UCSD-AML1 (cell line): ENCODE results near the gene ARGLU1.

Experiments
- DNase-seq: peaks from one replicate; lab custom pipeline; 2025; ENCODE audit not compliant: unreplicated experiment; lab: John Stamatoyannopoulos, UW

ARGLU1 gene

GRCh38 chr13:106526738-106527444 lies 41.0 kb downstream of the ARGLU1 start:
- no peak for DNase-seq

GRCh38 chr13:106525865-106526264 lies 42.1 kb downstream of the ARGLU1 start:
- no peak for DNase-seq

GRCh38 chr13:106524108-106524507 lies 43.8 kb downstream of the ARGLU1 start:
- DNase-seq, result no peak

DNA sequence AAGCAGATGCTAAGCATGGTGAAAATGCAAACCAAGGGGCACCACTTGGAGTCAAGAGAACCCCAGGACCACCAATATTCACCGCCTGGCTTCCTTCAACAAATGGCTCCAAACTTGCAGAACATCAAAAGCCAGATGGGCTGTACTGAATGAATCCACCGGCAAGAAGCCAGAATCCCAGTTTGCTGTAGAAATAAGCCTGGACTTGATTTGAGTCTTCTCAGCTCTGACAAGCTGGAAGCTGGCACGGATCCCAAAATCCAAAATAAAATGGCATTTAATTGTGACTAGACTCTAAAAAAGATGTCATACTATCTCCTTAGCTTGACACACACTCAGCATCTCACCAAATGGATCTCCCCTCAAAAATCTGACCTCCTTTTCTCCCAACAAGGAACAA lies 44.4 kb downstream of the ARGLU1 start:
- no peak for DNase-seq

- no peak for DNase-seq
Measured at GRCh38 chr13:106522898-106523525, 44.9 kb downstream of the ARGLU1 start.

DNA sequence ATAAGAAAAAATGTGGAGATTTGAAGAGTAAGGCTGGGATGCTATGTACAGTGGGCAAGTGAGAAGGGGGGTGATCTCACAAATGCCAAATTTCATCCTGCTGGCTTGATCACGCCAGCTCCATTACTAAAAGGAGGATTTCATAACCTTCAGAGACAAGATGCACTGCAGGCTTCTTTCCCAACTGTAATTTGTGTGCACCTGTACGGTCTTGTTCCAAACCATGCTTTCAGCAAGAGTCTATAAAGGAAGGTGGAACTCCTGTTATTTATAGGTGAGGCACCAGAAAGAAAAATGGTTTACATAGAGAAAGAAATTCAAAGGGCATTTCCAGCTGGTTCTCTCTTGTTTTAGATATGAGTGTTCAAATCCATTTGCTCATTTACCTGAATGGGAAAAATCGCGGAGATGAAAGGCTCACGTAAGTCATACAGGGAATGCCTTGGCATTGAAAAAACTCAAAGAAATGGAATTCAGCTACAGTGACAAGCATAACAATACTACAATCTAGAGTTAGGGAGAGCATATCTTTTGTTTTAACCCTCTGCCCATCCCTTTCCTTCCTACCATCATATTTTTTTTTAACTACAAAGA lies 45.7 kb downstream of the ARGLU1 start:
- no peak for DNase-seq

- DNase-seq, result no peak
Measured at GRCh38 chr13:106521095-106521799, 46.7 kb downstream of the ARGLU1 start.

DNA sequence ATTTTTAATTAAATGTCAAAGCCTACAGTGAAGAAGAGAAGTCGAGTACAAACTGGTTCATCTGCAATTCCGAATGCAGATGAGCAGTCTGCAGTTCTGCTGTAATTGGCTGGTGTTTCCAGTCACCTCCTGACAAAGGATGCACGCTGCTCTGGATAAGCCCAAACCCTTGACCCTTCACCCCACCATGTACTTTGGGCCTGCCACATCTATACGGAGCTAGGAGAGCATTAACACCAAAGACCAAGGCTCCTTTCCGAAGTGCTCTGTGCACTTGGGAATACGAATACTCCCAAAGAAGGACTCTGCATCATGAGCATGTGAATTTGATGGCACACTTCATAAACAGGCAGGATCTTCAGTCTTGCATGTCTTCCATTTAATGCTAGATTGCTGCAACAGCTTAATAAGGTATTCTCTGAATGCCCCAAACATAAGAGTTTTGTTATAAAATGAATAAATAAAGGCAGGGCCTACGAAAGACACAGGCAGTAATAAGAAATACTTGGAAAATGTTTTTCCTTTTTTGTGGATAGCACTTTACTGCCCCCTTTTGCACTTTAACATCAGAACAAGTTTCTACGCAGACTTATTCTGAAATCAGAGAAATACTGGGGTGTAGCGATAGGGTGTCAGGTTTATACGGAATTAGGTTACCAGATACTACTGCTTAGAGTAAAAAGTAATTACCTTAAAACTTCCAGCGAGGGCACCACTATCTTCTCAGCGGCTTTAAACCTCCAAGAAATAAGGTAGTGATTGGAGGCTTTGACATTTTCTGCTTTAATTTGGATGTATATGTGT lies 47.5 kb downstream of the ARGLU1 start:
- no peak for DNase-seq

GRCh38 chr13:106518512-106518911 lies 49.4 kb downstream of the ARGLU1 start:
- DNase-seq, result no peak

- DNase-seq, result no peak
Measured at GRCh38 chr13:106517109-106517847, 50.7 kb downstream of the ARGLU1 start.

DNA sequence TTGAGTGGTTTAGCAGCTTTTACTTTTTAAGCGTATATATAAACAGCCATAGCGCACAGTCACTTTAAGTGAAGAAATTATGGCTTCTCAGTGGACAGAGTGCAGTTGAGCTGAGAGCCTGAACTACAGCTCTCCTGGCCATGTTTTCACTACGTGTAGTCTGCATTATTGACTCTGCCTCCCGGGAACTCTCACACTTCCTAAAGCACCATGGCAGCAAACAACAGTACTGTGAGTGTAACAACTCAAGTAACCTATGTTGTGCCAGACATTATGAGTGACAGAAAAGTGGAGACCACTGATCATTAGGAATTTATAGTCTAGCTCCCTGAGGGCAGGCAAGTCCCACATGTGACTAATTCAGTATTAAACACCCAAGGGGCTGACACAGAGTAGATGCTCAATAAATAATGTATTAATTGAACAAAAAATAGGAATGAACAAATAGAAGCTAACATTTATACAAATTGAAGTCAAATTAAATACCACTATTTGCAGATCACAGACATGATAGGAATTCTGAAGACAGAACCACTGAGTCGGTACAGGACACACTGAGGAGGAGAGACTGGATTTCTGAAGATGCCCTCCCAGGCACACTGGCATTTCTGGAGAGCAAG lies 52.2 kb downstream of the ARGLU1 start:
- no peak for DNase-seq

- DNase-seq, result no peak
Measured at GRCh38 chr13:106514928-106515634, 52.9 kb downstream of the ARGLU1 start.

GRCh38 chr13:106513025-106513983 lies 54.6 kb downstream of the ARGLU1 start:
- no peak for DNase-seq

- DNase-seq, result no peak
Measured at GRCh38 chr13:106507560-106508274, 60.2 kb downstream of the ARGLU1 start.

GRCh38 chr13:106506286-106506685 lies 61.7 kb downstream of the ARGLU1 start:
- DNase-seq, result no peak

- DNase-seq, result no peak
Measured at GRCh38 chr13:106505732-106506131, 62.2 kb downstream of the ARGLU1 start.

- no peak for DNase-seq
Measured at GRCh38 chr13:106505295-106505694, 62.6 kb downstream of the ARGLU1 start.
